Adrenal gland (tissue), 5 donors: Measurements from ENCODE around the gene COL4A1.

Experiments
- CTCF ChIP-seq, 6 experiments: fragments of 450-650 bp in 4 of 6; fragments of 200-600 bp in 2 of 6; sonication (generic) in 1 of 6; IDR thresholded peaks; 1 replicate in 5 of 6; 2 replicates in 1 of 6; pipeline versions ENCODE4 v1.5.1 to v1.8.0; 2016 to 2021; ENCODE audit warnings: antibody characterized with exemption in 6 of 6, mild to moderate bottlenecking in 2 of 6, moderate library complexity in 1 of 6
- POLR2A ChIP-seq, 2 donors: fragments of 450-650 bp; IDR thresholded peaks; one replicate each; pipeline ENCODE4 v1.6.1; 2017; ENCODE audit warnings: antibody characterized with exemption in 2 of 2, mild to moderate bottlenecking in 2 of 2, moderate library complexity in 1 of 2
- donor health status: DM: no; HTN: no; CAD: no.

GRCh38 chr13:110232142-110232541 lies 74.8 kb downstream of the COL4A1 start:
- TF ChIP-seq CTCF (IDR thresholded peaks at IDR 0.05), result no peak
- TF ChIP-seq POLR2A (IDR thresholded peaks at IDR 0.05), result no peak
